BE2C (cell line): ENCODE data around the gene IRF7.

Experiments
- DNase-seq: peaks from one replicate; pipeline ENCODE4 v3.0.0-alpha.2; 2020
- H3K27me3 ChIP-seq: fragments of 250-450 bp; sonication (Bioruptor Pico); 2 replicates; pipeline ENCODE4 v1.5.1; 2020; ENCODE audit warnings: mild to moderate bottlenecking
- H3K36me3 ChIP-seq: fragments of 250-450 bp; sonication (Bioruptor Pico); 2 replicates; pipeline ENCODE4 v1.5.1; 2020; ENCODE audit warnings: mild to moderate bottlenecking
- H3K4me1 ChIP-seq: fragments of 250-450 bp; sonication (Bioruptor Pico); 2 replicates; pipeline ENCODE4 v1.5.1; 2020
- H3K4me3 ChIP-seq: 2 replicates; pipeline ENCODE4 v1.5.1; 2011; ENCODE audit warnings: low read depth, low read length
- H3K9me3 ChIP-seq: fragments of 250-450 bp; sonication (Bioruptor Pico); 2 replicates; pipeline ENCODE4 v1.5.1; 2020
- TF ChIP-seq, protein P1 (sequence below): IDR thresholded peaks from 2 replicates; pipeline ENCODE4 v1.5.1; 2012; ENCODE audit warnings: mild to moderate bottlenecking, low read depth, low read length

Gene IRF7

DNA sequence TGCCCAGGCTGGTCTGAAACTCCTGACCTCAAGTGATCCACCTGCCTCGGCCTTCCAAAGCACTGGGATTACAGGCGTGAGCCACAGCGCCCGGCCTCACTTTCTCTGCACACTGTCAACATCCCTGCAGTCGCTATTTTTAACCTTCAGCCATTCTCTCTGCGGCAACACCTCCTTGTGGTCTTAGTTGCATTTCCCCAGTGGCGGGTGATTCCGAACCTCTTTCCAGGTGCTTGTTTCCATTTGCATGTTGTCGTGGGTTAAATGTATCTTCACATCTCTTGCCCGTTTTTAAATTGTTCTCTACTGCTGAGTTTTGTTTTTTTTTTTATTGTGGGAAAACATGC lies 13.5 kb upstream of the IRF7 start:
- TF ChIP-seq, protein P1, sequence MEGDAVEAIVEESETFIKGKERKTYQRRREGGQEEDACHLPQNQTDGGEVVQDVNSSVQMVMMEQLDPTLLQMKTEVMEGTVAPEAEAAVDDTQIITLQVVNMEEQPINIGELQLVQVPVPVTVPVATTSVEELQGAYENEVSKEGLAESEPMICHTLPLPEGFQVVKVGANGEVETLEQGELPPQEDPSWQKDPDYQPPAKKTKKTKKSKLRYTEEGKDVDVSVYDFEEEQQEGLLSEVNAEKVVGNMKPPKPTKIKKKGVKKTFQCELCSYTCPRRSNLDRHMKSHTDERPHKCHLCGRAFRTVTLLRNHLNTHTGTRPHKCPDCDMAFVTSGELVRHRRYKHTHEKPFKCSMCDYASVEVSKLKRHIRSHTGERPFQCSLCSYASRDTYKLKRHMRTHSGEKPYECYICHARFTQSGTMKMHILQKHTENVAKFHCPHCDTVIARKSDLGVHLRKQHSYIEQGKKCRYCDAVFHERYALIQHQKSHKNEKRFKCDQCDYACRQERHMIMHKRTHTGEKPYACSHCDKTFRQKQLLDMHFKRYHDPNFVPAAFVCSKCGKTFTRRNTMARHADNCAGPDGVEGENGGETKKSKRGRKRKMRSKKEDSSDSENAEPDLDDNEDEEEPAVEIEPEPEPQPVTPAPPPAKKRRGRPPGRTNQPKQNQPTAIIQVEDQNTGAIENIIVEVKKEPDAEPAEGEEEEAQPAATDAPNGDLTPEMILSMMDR: no peak
- H3K4me1 ChIP-seq: no peaks in the 10 kb centered on the region
- no peaks in the 10 kb centered on the region for H3K9me3 ChIP-seq
- DNase-seq: no peak
- H3K27me3 ChIP-seq: no peaks in the 10 kb centered on the region
- H3K36me3 ChIP-seq: no peaks in the 10 kb centered on the region
- no peak overlapping the region for H3K4me3 ChIP-seq

DNA sequence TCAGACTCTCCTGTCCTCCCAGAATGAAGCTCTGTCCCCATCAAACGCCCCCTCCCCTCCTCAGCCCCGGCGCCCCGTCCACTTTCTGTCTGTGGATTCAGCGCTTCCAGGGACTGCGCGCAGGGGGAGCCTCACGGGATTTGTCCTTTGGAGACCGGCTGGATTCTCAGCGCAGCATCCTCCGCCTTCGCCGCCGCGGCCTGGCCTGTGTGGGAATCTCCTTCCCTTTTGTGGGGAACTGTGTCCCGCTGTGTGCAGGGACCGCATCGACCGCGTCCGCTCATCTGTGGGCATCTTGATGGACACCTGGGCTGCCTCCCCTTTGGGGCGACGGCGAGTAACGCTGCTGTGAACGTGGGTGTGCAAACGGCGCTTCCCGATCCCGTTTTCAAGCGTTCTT lies 12.3 kb upstream of the IRF7 start:
- Histone ChIP-seq H3K4me1 (no peaks in the 10 kb centered on the region), H3K9me3 (no peaks in the 10 kb centered on the region), H3K36me3 (no peaks in the 10 kb centered on the region), H3K27me3 (no peaks in the 10 kb centered on the region), H3K4me3 (no peak overlapping the region)
- DNase-seq: no peak
- TF ChIP-seq, protein P1: no peak

DNA sequence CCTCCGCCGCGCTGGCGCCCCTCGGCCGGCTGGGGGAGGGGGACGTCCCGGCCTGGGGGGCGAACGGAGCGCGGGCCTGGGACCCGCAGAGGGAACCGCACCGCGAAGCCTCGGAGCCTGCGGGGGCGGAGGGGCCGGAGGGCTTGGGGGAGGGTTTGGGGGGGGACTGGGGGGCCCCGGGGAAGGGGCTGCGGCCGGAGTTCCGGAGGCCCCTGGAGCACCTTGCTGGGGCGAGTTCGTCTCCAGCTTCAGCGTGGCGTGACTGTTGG lies 11.5 kb upstream of the IRF7 start:
- Histone ChIP-seq H3K9me3 (no peaks in the 10 kb centered on the region), H3K27me3 (no peaks in the 10 kb centered on the region), H3K4me3 (no peak overlapping the region), H3K4me1 (no peaks in the 10 kb centered on the region), H3K36me3 (no peaks in the 10 kb centered on the region)
- TF ChIP-seq, protein P1: no peak
- no peak for DNase-seq

DNA sequence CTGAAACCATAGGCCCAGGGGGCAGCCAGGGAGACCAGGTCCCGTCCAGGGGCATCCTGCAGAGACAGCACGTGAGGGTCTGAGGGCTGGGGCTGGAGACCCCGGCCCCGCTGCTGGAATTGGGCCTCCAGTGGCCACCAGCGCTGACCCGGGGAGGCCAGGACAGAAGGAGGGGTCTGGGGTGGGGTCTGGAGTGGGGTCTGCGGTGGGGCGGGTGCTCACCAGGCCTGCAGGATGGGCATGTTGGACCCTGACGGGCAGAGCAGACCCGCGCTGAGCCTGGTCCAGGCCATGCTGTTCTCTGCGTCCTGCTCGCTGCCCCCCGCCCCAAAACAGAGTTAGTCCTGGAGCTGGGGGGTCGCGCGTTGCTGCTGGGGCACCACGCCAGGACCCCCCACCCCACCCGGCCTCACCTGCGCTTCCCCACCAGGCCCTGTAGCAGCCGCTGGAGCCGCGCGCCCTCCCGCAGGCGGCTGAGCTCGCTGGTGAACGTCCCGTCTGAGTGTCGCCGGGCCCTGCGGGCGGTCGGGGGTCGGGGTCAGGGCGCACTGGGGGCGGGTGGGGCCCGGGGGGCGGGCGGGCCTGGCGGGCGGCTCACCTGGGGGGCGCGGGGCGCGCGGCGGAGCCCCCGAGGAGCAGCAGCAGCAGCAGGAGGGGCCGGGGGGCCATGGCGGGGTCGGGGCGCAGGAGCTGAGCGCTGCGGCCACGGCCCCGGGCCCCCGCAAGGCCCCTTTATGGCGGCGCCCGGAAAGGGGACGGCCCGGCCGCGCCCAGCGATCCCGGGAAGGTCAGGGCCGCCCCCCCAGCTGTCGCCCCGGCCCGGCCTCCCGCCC lies 10.9 kb upstream of the IRF7 start, which contains the start of gene SCT:
Gene SCT, minus strand, starts transcription at position 707 of the 833 bp plus-strand sequence. Its CDS starts 38 bp downstream, at position 669.
- Histone ChIP-seq H3K36me3 (no peaks in the 10 kb centered on the region), H3K9me3 (no peaks in the 10 kb centered on the region), H3K4me3 (no peak within 1 kb of the TSS), H3K4me1 (no peaks in the 10 kb centered on the region), H3K27me3 (no peaks in the 10 kb centered on the region)
- DNase-seq: no peak
- TF ChIP-seq, protein P1: no peak

DNA sequence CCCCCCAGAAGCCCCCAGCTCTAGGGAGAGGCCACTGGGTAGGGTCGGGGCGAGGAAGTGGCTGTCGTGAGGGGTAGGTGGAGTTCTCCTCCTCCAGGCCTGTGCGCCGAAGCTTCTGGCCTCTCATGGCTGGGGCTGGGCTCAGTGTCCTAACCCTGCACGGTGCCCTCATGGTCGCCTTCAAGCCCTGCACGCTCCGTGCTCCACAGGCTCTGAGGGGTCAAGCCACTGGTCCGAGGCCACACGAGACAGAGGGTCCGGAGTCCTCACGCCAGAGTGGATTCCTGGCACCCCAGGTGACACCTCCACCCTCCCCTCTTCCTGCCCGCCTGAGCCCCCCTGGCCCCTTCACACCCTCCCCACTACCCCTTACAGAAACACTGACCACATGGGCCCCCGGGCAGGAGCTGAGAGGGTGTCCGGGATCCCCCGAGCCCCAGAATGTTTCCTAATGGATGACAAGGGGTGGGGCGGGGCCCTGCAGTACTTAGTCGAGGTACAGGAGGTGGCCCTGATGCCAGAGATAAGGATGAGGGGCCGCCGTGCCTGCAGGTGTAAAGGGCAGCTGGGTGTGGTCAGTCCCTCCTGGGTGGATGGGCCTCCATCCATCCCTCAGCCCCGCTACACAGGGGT lies 10.0 kb upstream of the IRF7 start:
- no peak overlapping the region for H3K4me3 ChIP-seq
- no peaks in the 10 kb centered on the region for H3K4me1 ChIP-seq
- H3K27me3 ChIP-seq: no peaks in the 10 kb centered on the region
- TF ChIP-seq, protein P1: no peak
- no peak for DNase-seq
- H3K9me3 ChIP-seq: no peaks in the 10 kb centered on the region
- no peaks in the 10 kb centered on the region for H3K36me3 ChIP-seq
